22Rv1 (cell line): ENCODE results near the gene PDE8B.

Source experiments
- H3K27ac ChIP-seq: fragments of 450-650 bp; 2 replicates; pipeline ENCODE4 v1.5.1; 2017
- ZFX ChIP-seq: fragments of 450-650 bp; IDR thresholded peaks from 2 replicates; pipeline ENCODE4 v1.6.1; 2017; ENCODE audit warnings: antibody characterized with exemption, borderline replicate concordance
- TF ChIP-seq, protein P1 (sequence below): fragments of 450-650 bp; IDR thresholded peaks from 2 replicates; pipeline ENCODE4 v1.5.1; 2017; ENCODE audit warnings: mild to moderate bottlenecking

The PDE8B gene

DNA sequence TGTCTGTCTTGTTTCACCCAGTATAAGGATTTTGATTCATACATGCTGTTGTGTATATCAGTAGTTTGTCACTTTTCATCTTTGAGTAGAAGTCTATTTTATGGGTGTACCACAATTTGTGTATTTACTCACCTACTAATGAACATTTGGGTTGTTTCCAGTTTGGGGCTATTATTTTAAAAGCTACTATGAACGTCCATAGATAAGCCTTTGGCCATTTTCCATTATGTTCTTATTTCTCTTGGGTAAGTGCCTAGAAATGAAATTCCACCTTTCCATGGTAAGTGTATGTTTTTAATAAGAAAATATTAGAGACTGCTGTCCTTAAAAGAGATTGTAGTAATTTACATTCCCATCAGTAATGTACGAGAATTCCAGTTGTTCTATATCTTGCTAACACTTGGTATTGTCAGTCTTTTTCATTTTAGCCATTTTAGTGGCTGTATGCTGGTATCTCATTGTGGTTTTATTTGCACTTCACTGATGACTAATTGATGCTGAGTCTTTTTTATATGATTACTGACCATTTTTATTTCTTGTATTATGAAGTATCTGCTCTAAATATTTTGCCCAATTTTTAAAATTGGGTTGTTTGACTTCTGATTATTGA lies 17.9 kb upstream of the PDE8B start:
- no peak for TF ChIP-seq ZFX
- TF ChIP-seq, protein P1, sequence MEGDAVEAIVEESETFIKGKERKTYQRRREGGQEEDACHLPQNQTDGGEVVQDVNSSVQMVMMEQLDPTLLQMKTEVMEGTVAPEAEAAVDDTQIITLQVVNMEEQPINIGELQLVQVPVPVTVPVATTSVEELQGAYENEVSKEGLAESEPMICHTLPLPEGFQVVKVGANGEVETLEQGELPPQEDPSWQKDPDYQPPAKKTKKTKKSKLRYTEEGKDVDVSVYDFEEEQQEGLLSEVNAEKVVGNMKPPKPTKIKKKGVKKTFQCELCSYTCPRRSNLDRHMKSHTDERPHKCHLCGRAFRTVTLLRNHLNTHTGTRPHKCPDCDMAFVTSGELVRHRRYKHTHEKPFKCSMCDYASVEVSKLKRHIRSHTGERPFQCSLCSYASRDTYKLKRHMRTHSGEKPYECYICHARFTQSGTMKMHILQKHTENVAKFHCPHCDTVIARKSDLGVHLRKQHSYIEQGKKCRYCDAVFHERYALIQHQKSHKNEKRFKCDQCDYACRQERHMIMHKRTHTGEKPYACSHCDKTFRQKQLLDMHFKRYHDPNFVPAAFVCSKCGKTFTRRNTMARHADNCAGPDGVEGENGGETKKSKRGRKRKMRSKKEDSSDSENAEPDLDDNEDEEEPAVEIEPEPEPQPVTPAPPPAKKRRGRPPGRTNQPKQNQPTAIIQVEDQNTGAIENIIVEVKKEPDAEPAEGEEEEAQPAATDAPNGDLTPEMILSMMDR, result no peak
- H3K27ac ChIP-seq, result no peak overlapping the region

DNA sequence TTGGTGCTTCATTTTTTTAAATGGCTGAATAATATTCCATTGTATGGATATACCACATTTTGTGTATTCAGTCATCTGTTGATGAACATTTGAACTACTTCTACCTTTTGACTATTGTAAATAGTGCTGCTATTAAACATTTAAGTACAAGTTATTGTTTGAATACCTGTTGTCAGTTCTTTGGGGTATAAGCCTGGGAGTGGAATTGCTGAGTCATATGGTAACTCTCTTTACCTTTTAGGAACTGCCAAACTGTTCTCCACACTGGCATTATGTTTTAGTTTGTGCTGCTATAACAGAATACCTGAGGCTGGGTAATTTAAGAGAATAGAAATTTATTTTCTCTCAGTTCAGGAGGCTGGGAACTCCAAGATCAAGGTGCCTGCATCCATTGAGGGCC lies 15.7 kb upstream of the PDE8B start:
- H3K27ac ChIP-seq, result no peak overlapping the region
- no peak for TF ChIP-seq ZFX
- TF ChIP-seq, protein P1, result no peak

DNA sequence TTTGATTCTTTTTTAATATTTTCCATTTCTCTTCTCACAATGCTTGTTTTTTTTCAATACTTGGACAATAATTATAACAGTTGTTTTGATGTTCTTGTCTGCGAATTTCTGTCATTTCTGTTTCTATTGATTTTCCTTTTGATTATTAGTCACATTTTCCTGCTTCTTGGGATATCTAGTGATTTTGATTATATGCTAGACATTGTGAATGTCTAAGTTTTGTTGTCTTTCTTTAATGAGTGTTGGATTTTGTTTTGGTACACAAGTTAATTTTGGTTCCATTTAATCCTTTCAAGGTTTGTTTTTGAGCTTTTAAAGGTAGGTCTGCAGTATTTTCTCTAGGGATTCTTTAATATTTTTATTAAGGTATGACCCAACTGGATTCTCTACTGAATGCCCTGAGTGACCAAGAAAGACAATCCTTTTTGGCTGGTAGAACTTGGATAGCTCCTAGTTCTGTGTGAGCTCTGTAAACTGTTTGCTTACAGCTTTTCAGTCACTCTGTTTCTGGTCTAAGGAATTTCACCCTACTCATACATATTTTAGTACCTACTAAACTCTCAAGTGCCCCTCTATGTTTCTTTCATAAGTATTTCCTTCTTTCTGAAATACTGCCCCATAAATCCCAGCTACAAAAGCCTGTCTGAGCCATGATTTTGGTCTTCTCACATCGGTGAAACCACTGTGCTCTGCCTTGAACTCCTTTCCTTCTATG lies 12.5 kb upstream of the PDE8B start:
- no peak for TF ChIP-seq ZFX
- TF ChIP-seq, protein P1, result no peak
- no peak overlapping the region for H3K27ac ChIP-seq

DNA sequence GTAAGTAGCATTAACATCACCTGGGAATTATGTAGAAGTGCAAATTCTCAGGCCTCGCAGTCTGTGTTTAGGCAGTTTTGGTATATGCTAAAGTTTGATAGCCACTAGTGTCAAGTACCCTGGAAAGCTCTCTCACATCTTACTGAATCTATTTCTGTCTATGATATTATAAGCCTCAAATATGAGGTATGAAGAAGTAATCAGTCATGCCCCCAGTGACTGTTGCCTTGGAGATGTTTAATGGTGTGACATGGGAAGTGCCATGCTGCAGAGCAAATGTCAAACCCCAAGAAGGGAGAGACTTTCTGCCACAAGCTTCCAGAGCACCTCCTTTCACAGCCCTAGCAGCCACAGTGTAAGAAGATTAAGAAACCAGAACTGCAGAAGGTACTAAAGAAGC lies 9.8 kb upstream of the PDE8B start:
- no peak overlapping the region for H3K27ac ChIP-seq
- TF ChIP-seq ZFX, result no peak
- TF ChIP-seq, protein P1, result no peak

DNA sequence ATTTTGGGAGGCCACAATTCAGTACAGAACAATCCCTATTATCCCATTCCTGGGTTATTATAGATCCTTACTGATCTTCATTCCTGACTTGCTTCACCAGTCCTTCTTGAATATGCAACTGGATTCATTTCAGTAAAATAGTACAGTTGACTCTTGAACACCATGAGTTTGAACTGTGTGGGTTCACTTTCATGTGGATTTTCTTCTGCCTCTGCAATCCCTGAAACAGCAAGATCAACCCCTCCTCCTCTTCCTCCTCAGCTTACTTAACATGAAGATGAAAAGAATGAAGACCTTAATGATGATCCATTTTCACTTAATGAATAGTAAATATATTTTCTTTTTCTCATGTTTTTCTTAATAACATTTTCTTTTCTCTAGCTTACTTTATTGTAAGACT lies 8.3 kb upstream of the PDE8B start:
- no peak for TF ChIP-seq ZFX
- TF ChIP-seq, protein P1, result no peak
- no peak overlapping the region for H3K27ac ChIP-seq

DNA sequence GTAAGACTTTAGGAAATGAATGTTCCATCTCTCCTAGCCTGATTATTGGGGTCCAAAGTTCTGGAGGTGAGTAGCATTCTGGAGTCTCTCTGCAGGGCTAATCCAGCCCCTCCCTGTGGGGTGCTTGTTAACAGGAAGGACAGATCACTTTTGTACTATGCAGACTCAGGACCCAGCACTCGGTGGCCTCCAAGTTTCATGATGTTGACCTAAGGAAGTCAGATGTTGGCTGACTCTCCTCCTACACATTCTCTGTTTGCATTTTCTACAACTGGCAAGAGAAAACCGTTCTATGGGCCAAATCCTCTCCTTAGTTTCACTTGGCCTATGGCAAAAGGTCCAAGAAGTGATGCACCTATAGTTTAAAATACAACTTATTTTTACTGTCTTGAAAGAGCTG lies 5.5 kb upstream of the PDE8B start:
- H3K27ac ChIP-seq, result no peak overlapping the region
- TF ChIP-seq, protein P1, result no peak
- no peak for TF ChIP-seq ZFX

DNA sequence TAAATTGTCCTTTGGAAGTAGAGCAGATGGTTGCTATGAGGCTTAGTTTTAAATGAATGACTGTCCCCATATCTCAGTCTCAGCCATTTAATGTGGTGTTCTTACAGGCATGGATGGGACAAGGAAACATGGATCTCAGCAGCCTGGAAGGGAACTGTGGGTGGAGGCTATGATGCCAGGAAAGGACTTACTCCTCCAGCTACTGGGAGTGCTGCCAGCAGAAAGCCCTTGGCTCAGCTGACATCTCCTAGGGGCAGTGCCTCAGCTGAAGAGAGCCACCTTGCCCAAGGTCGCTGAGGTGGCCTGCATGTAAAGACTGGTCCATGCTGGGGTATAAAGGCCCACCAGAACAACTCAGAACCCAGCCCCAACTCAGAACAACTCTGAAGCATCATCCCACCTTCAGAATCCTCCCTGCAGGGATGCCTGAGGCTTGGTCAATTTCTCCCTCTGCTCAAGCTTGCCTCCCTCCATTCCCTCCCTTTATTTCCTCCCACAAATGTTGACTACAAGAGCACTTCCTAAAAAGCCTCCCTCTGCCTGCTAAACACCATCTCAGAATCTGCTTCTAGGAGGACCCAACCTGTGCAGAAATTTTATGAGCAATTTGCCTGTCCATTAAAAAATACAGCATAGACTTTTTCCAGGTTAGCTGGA lies 1.8 kb upstream of the PDE8B start:
- H3K27ac ChIP-seq, result no peak overlapping the region
- TF ChIP-seq ZFX, result no peak
- TF ChIP-seq, protein P1, result no peak
